GM10266 (cell line): Measurements from ENCODE around the gene SEPTIN2.

Experiments used
- DNase-seq: peaks from one replicate; pipeline ENCODE4 v3.0.0; 2012; ENCODE audit errors: extremely low spot score
- CTCF ChIP-seq: IDR thresholded peaks from 2 replicates; pipeline ENCODE4 v1.5.1; 2012; ENCODE audit warnings: mild to moderate bottlenecking, low read depth; ENCODE audit not compliant: control insufficient read depth, insufficient read depth; ENCODE audit errors: missing control alignments

SEPTIN2 gene

GRCh38 chr2:241308832-241309500 lies 6.8 kb upstream of the SEPTIN2 start:
- no peak for DNase-seq
- no peak for TF ChIP-seq CTCF

- DNase-seq: peak; percentile 61
- TF ChIP-seq CTCF: no peak
These were observed 6.0 kb upstream of the SEPTIN2 start for GRCh38 chr2:241309684-241310117.

GRCh38 chr2:241310917-241311566 lies 4.7 kb upstream of the SEPTIN2 start:
- TF ChIP-seq CTCF: peak; percentile 36
- no peak for DNase-seq

GRCh38 chr2:241312082-241312481 lies 3.6 kb upstream of the SEPTIN2 start:
- no peak for DNase-seq
- TF ChIP-seq CTCF: no peak

GRCh38 chr2:241313543-241314095 lies 2.1 kb upstream of the SEPTIN2 start:
- DNase-seq: no peak
- no peak for TF ChIP-seq CTCF

GRCh38 chr2:241314226-241315092 lies 1.3 kb upstream of the SEPTIN2 start:
- TF ChIP-seq CTCF: no peak
- DNase-seq: no peak
